HG03139 (cell line): Measurements from ENCODE around the gene ITGA11.

Experiments used
- ATAC-seq: cut with Tn5 transposase; IDR thresholded peaks from one replicate; pipeline ENCODE4 v1.9.1; 2021; ENCODE audit not compliant: unreplicated experiment

ITGA11 gene

GRCh38 chr15:68413363-68414205 lies 18.4 kb downstream of the ITGA11 start:
- ATAC-seq, result no peak

DNA sequence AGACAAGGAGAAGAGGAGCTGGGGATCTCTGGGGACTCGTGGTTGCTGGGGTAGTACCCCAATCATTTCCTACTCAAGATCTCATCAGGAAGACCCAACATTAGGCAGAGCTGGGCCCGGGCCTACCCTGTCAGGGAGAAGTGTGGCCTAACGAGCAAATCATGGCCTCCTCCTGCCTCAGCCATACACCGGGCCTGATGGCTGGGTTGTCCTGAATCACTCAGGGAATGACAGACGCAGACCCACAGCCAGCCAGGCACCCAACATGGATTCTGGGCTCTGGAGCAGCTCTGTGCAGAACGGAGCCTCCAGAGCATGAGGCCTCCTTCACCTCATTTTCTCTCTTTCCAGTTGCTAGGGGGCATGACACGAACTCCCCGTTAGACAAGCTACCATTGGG lies 19.7 kb downstream of the ITGA11 start:
- no peak for ATAC-seq

DNA sequence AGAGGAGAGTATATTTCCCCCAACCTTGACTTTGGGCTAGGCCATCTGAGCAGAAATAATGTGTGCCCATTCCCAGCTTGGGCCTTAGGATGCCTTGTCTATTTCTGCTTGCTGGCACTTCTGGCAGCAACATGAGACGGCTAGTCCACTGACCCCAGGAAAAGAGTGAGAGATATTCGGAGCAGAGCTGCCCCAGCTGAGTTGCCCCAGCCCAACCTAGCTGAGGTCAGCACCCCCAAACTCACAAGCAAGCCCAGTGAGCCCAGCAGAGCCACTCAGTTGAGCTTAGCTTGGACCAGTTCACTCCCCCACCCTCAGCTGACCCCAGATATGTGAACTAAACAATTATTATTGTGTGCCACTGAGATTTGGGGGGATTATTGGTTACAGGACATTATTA lies 20.2 kb downstream of the ITGA11 start:
- ATAC-seq, result no peak

GRCh38 chr15:68411343-68411675 lies 20.7 kb downstream of the ITGA11 start:
- ATAC-seq, result no peak

DNA sequence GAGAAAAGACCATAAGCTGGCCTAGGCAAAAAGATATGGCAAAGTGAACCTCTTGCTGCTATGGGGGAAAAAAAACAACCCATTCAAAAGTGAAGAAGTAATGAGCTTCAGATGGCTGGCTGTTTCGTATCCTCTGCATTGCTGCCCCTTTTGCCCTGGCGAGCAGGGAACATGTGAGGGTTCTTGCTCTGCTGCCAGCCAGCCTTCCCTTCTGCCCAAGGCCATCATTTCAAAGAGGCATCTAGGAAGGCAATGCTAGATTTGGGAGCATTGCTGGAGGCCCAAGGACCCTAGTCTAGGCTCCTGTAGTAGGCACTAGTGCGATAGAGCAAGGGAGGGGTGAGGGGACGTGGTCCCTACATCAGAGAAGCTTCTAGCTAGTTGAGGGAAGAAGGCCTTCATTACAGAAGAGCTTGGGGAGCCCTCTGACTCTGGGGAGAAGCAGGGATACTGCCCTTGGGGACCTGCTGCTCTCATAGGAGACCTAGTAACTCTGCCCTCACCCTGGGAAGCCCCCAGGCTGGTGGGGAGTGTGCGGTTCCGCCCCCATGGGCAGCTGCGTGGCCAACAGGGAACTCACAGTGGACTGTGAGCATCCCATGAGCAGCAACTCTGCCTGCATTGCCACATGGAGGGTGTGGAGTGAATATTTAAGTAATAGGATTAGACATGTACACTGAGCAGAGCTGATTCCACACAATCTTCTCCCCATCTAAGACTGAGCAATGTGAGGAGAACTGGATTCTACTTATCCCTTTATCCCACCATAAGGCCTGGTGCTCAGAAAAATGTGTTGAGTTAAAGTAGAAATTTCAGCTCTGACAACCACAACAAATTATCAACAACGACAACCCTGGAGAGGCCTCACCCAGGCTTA lies 21.3 kb downstream of the ITGA11 start:
- no peak for ATAC-seq

DNA sequence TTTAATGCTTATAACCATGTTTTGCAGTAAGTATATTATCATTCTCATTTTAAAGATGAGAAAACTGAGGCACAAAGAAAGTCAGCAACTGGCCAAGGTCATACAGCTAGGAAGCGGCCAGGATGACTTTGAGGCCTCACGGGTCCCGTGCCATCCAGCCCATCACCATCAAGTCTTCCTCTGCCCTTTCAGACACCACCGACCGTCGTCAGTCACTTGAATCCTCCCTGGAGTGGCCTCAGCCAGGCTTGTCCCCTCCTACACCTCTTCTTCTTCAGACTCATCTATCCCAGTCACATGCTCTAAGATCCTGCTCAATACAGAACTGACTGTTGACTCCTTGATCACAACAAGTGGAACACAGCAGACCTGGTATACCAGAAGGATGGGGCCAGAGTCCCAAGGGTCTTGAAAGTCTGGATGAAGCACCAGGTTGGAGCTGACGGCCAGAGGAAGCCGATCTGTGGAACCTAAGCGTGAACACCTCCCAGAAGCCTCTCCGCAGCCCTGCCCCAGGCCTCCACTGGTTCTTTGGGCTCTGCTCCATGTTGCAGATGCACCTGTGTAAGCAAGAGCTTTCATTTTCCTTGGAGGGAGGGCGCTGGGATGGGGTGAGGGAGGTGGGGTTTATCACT lies 22.1 kb downstream of the ITGA11 start:
- no peak for ATAC-seq

DNA sequence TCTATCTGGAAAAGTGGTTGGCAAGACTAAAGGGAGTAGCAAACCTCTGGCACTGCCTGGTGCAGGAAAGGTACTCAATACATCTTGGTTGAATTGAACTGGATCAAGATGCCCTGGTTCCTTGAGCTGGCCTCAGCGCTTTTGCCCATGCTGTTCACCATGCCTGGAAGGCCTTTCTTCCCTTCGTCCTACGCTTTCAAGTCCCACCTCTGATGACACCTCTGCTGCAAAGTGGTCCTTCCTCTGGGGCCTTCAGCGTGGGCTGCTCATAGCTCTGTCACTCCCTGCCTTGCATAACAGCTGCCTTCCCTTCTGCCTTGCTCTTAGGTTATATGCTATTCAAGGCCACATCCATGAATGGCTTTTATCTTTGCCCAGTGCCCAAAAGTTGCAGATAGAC lies 23.0 kb downstream of the ITGA11 start:
- ATAC-seq, result no peak

DNA sequence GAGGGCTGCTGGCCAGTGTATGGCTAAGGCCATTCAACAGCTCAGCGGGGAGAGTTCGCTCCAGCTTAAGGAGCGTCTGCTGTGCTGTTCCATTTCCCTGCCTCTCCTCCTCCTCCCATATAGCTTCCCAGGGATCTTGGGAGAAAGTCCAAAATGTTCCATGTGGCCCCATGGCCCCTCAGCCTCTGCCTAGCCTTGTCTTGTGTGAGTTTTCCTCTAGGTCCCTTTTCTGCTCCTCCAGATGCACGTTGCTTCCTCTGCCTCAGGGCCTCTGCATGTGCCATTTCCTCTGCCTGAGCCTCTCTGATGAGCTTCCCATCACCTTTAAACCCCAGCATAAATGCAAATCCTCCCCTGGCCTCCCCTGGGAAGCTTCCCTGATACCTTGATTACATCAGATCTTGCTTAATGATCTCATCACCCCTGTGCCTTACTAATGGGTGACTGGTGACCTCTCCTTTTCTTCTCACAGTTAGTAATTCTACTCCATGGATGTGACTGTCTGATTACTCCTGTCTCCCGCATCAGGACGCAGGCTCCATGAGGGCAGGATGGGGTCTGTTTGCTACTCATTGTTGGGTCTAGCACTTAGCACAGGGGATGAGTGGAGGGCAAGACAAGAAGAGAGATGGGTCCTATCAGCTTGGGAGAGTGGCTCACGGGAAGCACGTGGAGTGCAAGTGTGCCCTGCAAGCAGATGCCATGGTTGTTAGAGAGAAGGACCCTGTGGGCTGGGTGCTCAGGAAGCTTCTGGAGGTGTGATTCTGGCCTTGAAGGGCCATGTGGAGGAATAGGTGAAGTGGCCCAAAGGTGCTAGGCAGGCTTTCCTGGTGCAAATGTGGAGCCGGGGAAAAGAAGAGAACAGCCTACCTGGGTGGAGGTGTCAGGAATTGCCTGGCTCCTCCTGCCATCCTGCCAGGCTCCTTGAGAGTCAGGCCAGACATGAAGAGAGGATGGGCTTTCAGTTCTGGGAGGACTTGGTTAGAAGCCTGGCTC lies 23.8 kb downstream of the ITGA11 start:
- ATAC-seq, result no peak

DNA sequence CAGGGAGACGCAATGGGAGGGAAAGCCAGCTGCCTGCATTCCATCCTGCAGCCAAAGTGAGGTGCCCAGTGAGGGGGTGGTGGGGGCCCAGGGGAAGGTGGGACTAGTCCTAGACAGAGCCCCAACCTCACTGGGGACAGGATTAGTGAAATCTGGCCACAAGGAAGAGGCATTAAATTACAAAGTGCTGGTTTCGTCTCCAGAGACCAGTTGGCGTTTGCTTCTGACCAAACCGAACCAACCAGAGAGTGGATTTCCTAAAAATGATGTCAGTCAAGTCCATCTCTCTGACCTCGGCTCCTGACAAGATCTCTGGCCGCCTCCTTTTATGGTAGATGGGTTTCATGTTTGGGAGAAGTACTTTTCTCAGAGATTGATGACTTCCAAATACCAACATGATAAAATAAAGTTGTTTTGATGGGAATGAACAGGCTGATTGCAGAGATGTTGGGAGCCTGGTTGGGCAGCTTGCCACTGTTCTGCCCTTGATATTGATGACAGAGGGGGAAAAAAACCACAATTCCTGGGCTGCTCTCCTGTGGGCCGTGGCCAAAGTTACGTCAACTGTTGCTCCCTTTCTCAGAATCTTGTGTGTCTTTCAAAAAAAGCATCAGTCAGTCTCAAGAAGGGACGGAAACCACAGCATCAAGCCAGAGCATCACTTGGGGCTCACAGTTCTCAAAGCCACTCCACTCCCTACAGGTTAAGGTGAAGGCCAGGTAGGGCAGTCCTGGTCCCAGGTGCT lies 24.6 kb downstream of the ITGA11 start:
- no peak for ATAC-seq

DNA sequence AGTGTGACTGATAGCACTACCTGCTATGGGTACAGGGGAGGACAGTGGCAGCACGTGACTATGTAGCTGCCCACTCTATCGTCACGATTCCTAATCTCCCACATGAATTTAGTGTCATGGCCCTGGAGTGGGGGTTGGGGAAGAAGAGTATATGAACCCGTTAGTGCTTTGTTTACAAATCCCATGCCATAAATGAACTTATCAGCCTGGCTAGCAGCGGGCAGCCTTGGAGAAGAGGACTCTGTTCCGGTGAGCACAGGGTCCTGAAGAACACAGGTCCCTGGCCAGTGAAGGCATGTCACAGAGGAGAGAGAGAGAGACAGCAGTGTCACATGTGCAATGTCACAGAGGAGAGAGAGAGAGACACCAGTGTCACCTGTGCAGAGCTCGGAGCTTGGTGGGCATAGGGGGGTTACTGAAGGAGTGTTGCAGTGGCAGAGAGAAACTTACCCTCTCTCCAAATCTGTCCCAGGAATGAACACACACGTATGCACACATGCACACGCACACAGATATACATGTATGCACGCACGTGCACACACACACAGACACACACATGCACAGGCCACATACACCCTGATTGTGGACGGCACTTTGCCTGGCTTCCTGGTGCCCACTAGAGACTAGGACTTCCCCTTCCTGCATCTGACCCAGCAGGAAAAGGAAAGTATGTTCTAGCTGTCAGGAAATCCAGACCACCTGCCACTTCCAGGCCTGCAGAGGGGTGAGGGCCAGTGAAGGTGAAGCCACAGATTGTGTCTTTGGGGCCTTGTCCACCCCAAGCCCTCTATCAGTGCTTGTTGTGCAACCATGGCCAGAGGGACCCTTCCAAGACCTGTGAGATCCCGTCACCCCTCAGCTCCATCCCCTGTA lies 26.3 kb downstream of the ITGA11 start:
- no peak for ATAC-seq

- ATAC-seq, result no peak
Observed at GRCh38 chr15:68404056-68404798, 27.7 kb downstream of the ITGA11 start.

DNA sequence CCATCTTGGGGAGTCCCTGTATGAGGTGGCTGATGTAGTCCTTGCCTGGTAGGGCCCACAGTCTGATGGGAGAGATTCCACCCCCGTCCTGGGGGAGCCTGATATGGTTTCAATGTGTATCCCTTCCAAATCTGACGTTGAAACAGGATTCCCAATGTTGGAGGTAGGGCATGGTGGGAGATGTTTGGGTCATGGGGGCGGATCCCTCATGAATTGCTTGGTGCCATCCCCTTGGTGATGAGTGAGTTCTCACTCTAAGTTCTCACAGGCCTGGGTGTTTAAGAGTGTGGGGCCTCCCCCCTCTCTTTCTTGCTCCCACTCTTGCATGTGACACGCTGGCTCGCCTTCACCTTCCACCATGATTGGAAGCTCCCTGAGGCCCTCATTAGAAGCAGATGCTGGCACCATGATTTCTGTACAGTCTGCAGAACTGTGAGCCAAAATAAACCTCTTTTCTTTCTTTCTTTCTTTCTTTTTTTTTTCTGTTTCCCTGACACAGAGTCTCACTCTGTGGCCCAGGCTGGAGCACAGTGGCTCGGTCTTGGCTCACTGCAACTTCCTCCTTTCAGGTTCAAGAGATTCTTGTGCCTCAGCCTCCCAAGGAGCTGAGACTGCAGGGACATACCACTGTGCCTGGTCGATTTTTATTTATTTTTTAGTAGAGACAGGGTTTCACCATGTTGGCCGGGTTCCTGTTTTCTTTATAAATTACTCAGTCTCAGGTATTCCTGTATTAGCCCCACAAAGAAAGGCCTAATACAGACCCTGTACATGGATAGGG lies 28.6 kb downstream of the ITGA11 start:
- ATAC-seq, result no peak

DNA sequence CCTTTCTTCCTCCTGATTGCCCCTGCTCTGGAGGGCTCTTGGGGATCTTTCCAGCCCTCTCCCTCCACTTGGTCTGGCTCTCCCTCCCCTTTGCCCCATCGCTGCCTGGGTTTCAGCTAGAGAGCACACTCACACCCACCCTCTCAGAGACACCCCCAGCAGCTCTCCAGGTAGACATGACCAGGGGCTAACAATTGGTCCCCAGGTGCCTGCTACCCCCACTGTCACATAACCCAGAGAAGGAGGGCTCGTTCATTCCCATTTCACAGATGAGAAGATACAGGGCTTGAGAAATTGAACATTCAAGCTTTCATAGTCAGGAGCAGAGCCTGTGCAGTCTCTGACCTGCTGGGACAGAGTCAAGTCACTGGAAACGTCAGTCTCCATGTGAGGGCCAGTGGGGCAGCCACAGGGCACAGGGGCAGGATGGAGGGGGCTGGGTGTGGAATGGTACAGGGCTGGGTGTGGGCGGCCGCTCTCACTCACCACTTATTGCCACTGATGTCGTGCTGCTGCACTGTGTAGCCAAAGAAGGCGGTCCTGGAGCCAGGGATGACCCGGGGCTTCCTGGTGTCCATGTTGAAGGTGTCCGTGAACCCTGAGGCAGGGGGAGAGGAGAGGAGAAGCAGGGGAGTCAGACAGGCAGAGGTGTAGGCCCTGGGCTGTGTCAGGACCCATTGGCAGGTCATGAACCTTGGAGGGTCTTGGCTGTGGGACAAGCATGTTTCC lies 29.4 kb downstream of the ITGA11 start:
- no peak for ATAC-seq

DNA sequence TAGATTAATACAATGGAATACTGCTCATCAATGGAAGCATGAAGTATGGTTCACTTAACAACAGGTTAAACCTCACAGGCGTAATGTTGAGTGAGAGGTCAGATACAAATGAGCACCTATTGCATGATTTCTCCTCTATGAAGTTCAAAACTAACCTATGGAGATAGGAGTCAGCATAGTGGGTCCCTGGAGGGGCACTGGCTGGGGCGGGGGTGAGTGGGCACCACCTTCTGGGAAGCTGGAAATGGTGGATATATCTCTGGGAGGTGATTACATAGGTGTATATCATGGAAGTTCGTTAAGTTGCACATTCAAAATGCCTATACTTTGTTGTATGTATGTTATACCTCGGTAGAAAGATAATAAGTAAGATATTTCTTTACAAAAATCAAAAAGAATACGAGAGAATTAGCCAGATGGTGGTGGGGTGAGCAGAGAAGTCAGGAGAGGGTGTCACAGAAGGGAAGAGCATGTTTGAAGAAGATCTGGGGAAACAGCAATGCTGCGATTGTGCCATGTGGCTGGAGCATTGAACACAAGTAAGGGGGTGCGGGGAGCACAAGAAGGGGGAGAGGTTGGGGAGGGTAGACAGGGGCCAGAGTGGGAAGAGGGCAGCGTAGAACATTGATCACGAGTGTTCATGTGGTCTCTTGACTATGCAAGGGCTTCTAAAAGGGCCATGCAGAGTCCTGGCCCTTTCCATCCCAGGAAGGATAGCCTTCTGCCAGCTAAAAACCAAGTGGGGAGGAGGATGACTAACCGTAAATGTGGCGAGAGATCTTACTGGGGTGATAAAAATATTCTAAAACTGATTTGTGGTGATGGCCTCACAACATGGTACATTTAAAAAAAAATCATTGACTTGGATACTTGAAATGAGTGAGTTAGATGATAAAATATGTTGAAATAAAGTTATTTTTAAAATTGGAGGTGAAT lies 30.2 kb downstream of the ITGA11 start:
- ATAC-seq, result no peak

DNA sequence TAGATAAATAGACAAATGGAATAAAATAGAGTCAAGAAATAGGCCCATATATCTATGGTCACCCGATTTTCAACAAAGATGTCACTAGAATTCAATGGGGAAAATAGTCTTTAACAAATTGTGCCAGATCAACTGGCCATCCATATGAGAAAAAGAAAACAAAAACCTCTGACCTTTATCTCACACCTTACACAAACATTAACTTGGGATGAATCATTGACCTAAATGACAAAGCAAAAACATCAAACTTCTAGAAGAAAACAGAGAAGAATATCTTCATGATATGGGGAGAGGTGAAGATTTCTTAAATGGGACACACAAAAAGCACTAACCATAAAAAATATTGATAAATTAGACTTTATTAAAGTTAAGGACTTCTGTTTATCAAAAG lies 31.9 kb downstream of the ITGA11 start:
- no peak for ATAC-seq
